Osteocyte (in vitro differentiated cells): Measurements from ENCODE around the gene PITPNC1. TPM values are rescaled to one million over a fixed set of nuclear protein-coding genes. Genes with fewer than 3 reads are reported as not detected.
"Not testable (repeated sequence)": the region's sequence is repeated elsewhere in the genome, so short reads cannot be mapped to it uniquely, and the experiment has no call there.

Experiments
- DNase-seq: peaks from one replicate; pipeline ENCODE4 v3.0.0; 2021; ENCODE audit warnings: mixed read lengths; ENCODE audit not compliant: unreplicated experiment; ENCODE audit errors: extremely low spot score
- H3K27ac Mint-ChIP-seq: one replicate; pipeline ENCODE4 v1.8.0; 2021; ENCODE audit warnings: mild to moderate bottlenecking, mixed read lengths; ENCODE audit not compliant: unreplicated experiment
- H3K27me3 Mint-ChIP-seq: one replicate; pipeline ENCODE4 v1.8.0; 2021; ENCODE audit warnings: mixed read lengths; ENCODE audit not compliant: unreplicated experiment
- H3K36me3 Mint-ChIP-seq: one replicate; pipeline ENCODE4 v1.8.0; 2021; ENCODE audit warnings: mixed read lengths; ENCODE audit not compliant: unreplicated experiment
- H3K4me1 Mint-ChIP-seq: one replicate; pipeline ENCODE4 v1.8.0; 2021; ENCODE audit warnings: mixed read lengths; ENCODE audit not compliant: unreplicated experiment
- H3K4me3 Mint-ChIP-seq: one replicate; pipeline ENCODE4 v1.8.0; 2021; ENCODE audit warnings: mild to moderate bottlenecking, moderate library complexity, mixed read lengths; ENCODE audit not compliant: unreplicated experiment
- H3K9me3 Mint-ChIP-seq: one replicate; pipeline ENCODE4 v1.8.0; 2021; ENCODE audit warnings: mixed read lengths; ENCODE audit not compliant: unreplicated experiment
- CTCF ChIP-seq: fragments of 200-600 bp; sonication (generic); IDR thresholded peaks from 2 replicates; pipeline ENCODE4 v1.5.0; 2021; ENCODE audit warnings: antibody characterized with exemption, mild to moderate bottlenecking, moderate library complexity
- total RNA-seq: library from RNA; stranded (reverse); gene quantifications from 2 replicates; pipeline ENCODE4 v1.2.1, GENCODE V29; 2021

The PITPNC1 gene
- total RNA-seq, 1 donor from 2014 or later = 18.0 TPM

GRCh38 chr17:67717624-67718324 lies 340.7 kb downstream of the PITPNC1 start, which contains the start of gene NOL11:
TSS of gene NOL11 (plus strand) at chr17:67717936. CDS start at chr17:67717948, 12 bp downstream.
- no peaks in the 10 kb centered on the region for H3K9me3 Mint-ChIP-seq
- H3K4me1 Mint-ChIP-seq = peaks cover 21% of the 10 kb centered on the region
- peak within 1 kb of the TSS; percentile 96 for H3K4me3 Mint-ChIP-seq
- peak within 1 kb of the TSS; percentile 96 for H3K27ac Mint-ChIP-seq
- peak; percentile 100 for DNase-seq
- TF ChIP-seq CTCF = peak; percentile 94
- peaks cover 19% of the 10 kb centered on the region for H3K36me3 Mint-ChIP-seq
- no peaks in the 10 kb centered on the region for H3K27me3 Mint-ChIP-seq

- no peak for DNase-seq
- H3K4me1 Mint-ChIP-seq = peaks cover 21% of the 10 kb centered on the region
- TF ChIP-seq CTCF = no peak
- H3K9me3 Mint-ChIP-seq = no peaks in the 10 kb centered on the region
- peaks cover 20% of the 10 kb centered on the region for H3K36me3 Mint-ChIP-seq
- H3K27me3 Mint-ChIP-seq = no peaks in the 10 kb centered on the region
- peak overlapping the region; percentile 96 for H3K4me3 Mint-ChIP-seq
- H3K27ac Mint-ChIP-seq = peak overlapping the region; percentile 96
Observed at GRCh38 chr17:67718325-67718941, 341.4 kb downstream of the PITPNC1 start.

GRCh38 chr17:67725373-67725791 lies 348.3 kb downstream of the PITPNC1 start:
- Mint-ChIP-seq H3K4me1 (no peaks in the 10 kb centered on the region), H3K4me3 (no peak overlapping the region)
- DNase-seq = no peak

GRCh38 chr17:67725807-67726206 lies 348.7 kb downstream of the PITPNC1 start:
- DNase-seq = no peak
- no peak for TF ChIP-seq CTCF
- Mint-ChIP-seq H3K27ac (no peak overlapping the region), H3K36me3 (peaks cover 59% of the 10 kb centered on the region), H3K4me1 (no peaks in the 10 kb centered on the region), H3K4me3 (no peak overlapping the region), H3K27me3 (no peaks in the 10 kb centered on the region), H3K9me3 (no peaks in the 10 kb centered on the region)

More at GRCh38 chr17:67725373-67725791, 348.3 kb downstream of the PITPNC1 start:
- Mint-ChIP-seq H3K27me3 (no peaks in the 10 kb centered on the region), H3K9me3 (no peaks in the 10 kb centered on the region), H3K27ac (no peak overlapping the region), H3K36me3 (peaks cover 57% of the 10 kb centered on the region)
- no peak for TF ChIP-seq CTCF

- H3K36me3 Mint-ChIP-seq = peaks cover 55% of the 10 kb centered on the region
- H3K4me1 Mint-ChIP-seq, H3K27me3 Mint-ChIP-seq, H3K27ac Mint-ChIP-seq, H3K9me3 Mint-ChIP-seq, H3K4me3 Mint-ChIP-seq, DNase-seq: not testable (repeated sequence)
Observed at GRCh38 chr17:67727152-67728039, 350.3 kb downstream of the PITPNC1 start.
